ENCODE results near the gene PARD3. TPM values are rescaled to one million over a fixed set of nuclear protein-coding genes. Genes with fewer than 3 reads are reported as not detected.
"Not testable (repeated sequence)": the region's sequence is repeated elsewhere in the genome, so short reads cannot be mapped to it uniquely, and the experiment has no call there.

The PARD3 gene
- total RNA-seq, 2 donors from 2014 or later = 59.6 to 74.6 TPM

DNA sequence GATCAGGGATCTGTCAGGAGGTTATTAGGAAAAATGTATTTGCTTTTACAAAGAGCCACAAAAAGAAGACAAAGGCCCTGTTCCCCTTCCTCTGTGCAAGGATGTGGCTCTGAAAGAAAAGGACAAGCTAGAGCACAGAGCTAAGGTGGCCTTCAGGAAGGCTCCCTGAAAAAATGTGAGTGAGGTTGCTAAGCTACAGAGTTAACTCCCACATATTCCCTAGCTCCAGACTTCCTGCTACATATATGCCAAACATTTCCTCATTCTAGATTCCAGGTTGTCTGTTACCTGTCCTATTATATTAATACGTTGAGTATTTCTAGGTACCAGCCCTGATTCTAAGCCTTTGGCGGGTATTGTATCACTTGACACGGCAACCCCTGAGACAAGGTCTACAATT lies 369.0 kb downstream of the PARD3 start:
- H3K27me3 ChIP-seq (ENCODE audit: control insufficient read depth, insufficient read depth, low read length, poor library complexity, severe bottlenecking) = no peaks in the 10 kb centered on the region
- no peaks in the 10 kb centered on the region for H3K9me3 ChIP-seq (ENCODE audit: control insufficient read depth, low read length)
- H3K27me3 Mint-ChIP-seq (ENCODE audit: insufficient read depth) = no peaks in the 10 kb centered on the region
- H3K9ac ChIP-seq (ENCODE audit: extremely low read depth, low read length, poor library complexity, severe bottlenecking) = no peak overlapping the region
- no peak overlapping the region for H3K4me3 Mint-ChIP-seq
- H3K9me3 Mint-ChIP-seq = no peaks in the 10 kb centered on the region
- H3K4me3 ChIP-seq (ENCODE audit: low read length) = no peak overlapping the region
- H3K27ac Mint-ChIP-seq = no peak overlapping the region
- DNase-seq = no peak
- H3K4me1 ChIP-seq (ENCODE audit: control insufficient read depth, insufficient read depth, low read length) = no peaks in the 10 kb centered on the region
- peaks cover 14% of the 10 kb centered on the region for H3K36me3 Mint-ChIP-seq (ENCODE audit: low read depth)
- no peak overlapping the region for H3K27ac ChIP-seq (ENCODE audit: low read depth, low read length)
- no peak for TF ChIP-seq CTCF (conservative IDR thresholded peaks at IDR 0.05)
- H3K4me1 Mint-ChIP-seq = peaks cover 14% of the 10 kb centered on the region
- peaks cover 16% of the 10 kb centered on the region for H3K36me3 ChIP-seq (ENCODE audit: control insufficient read depth, insufficient read depth, low read length)
- 98 to 100% methylated on average over 3 of the region's 3 CpGs for WGBS, 2 experiments (ENCODE audit: insufficient coverage in 1 of 2, insufficient read length in 1 of 2)

DNA sequence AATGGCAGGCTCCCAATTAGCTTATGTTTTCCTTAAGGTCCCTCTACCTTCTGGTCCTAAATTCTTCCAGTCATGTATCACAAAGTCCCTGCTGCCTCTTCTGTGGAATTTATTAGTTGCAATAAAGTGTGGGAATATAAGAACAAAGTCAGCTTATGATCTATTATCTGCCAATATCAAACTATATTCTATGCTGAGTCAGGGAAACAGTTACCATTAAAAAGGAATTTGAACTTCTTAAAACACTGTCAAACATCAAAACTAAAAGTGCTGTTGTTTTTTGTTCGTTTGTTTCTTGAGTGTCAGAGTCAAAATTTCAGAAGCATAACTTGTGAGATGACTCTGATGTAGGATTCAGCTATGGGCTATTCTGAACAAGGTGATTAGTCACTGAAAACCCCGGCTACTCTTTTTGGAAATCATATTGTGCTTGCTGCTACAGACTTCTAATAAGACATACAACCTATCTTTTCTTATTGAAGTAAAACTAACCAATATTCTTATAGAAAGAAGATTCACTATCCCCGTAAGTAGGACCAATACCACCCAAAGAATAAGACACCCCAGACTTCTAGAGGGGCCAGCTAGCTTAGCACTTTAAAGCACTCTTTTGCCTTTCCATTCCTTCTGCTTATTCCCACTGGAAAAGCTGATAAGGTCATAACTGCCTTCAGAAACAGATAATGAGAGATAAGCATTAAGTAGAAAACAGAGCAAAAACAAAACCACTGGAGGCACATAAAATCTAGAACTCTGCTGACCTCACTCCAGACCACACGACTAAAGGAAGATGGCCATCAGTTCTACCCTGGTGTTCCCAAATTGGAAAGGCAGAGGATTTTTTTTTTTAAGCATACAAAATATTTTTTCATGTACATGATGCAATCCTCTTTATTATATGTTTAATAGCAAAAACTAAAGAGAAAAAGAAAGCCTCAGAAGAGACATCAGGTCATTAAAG lies 370.6 kb downstream of the PARD3 start:
- no peaks in the 10 kb centered on the region for H3K9me3 Mint-ChIP-seq
- H3K27me3 ChIP-seq (ENCODE audit: control insufficient read depth, insufficient read depth, low read length, poor library complexity, severe bottlenecking) = no peaks in the 10 kb centered on the region
- no peaks in the 10 kb centered on the region for H3K9me3 ChIP-seq (ENCODE audit: control insufficient read depth, low read length)
- peak overlapping the region; percentile 37 for H3K27ac Mint-ChIP-seq
- no peak overlapping the region for H3K9ac ChIP-seq (ENCODE audit: extremely low read depth, low read length, poor library complexity, severe bottlenecking)
- H3K4me3 ChIP-seq (ENCODE audit: low read length) = no peak overlapping the region
- DNase-seq = no peak
- 93% methylated on average over 4 of the region's 4 CpGs; no CpG with 5 or more reads in 1 of the 2 experiments for WGBS, 2 experiments (ENCODE audit: insufficient coverage in 1 of 2, insufficient read length in 1 of 2)
- H3K4me1 ChIP-seq (ENCODE audit: control insufficient read depth, insufficient read depth, low read length) = no peaks in the 10 kb centered on the region
- H3K36me3 Mint-ChIP-seq (ENCODE audit: low read depth) = peaks cover 14% of the 10 kb centered on the region
- H3K27me3 Mint-ChIP-seq (ENCODE audit: insufficient read depth) = no peaks in the 10 kb centered on the region
- peaks cover 8% of the 10 kb centered on the region for H3K36me3 ChIP-seq (ENCODE audit: control insufficient read depth, insufficient read depth, low read length)
- TF ChIP-seq CTCF (conservative IDR thresholded peaks at IDR 0.05) = no peak
- peaks cover 14% of the 10 kb centered on the region for H3K4me1 Mint-ChIP-seq
- no peak overlapping the region for H3K27ac ChIP-seq (ENCODE audit: low read depth, low read length)
- no peak overlapping the region for H3K4me3 Mint-ChIP-seq

DNA sequence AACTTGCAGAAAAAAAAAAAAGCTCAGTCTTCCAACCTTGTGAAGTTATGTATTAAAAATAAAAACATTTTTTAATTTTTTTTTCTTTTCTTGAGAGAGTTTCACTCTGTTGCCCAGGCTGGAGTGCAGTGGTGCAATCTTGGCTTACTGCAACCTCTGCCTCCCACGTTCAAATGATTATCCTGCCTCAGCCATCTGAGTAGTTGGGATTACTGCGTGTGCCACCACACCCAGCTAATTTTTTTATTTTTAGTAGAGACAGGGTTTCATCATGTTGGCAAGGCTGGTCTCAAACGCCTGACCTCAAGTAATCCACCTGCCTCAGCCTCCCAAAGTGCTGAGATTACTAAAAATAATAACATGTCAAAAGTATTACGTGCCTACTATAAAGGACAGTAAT lies 375.7 kb downstream of the PARD3 start:
- not testable (repeated sequence) for H3K27me3 Mint-ChIP-seq (ENCODE audit: insufficient read depth); H3K9me3 Mint-ChIP-seq; H3K4me3 Mint-ChIP-seq; H3K27ac ChIP-seq (ENCODE audit: low read depth, low read length); H3K27me3 ChIP-seq (ENCODE audit: control insufficient read depth, insufficient read depth, low read length, poor library complexity, severe bottlenecking); H3K9ac ChIP-seq (ENCODE audit: extremely low read depth, low read length, poor library complexity, severe bottlenecking); H3K36me3 ChIP-seq (ENCODE audit: control insufficient read depth, insufficient read depth, low read length); H3K4me3 ChIP-seq (ENCODE audit: low read length); H3K4me1 ChIP-seq (ENCODE audit: control insufficient read depth, insufficient read depth, low read length); DNase-seq; H3K9me3 ChIP-seq (ENCODE audit: control insufficient read depth, low read length); H3K27ac Mint-ChIP-seq
- 91% methylated on average over 4 of the region's 4 CpGs; no CpG with 5 or more reads in 1 of the 2 experiments for WGBS, 2 experiments (ENCODE audit: insufficient coverage in 1 of 2, insufficient read length in 1 of 2)
- Mint-ChIP-seq H3K4me1 (peaks cover 19% of the 10 kb centered on the region), H3K36me3 (ENCODE audit: low read depth) (peaks cover 14% of the 10 kb centered on the region)

Data from endodermal cell (in vitro differentiated cells).